HK-2 (cell line): ENCODE measurements around the gene CMBL.
A peak's percentile ranks its signal among the peaks of the same experiment; 100 is the strongest.
"Not testable (repeated sequence)": the region's sequence is repeated elsewhere in the genome, so short reads cannot be mapped to it uniquely, and the experiment has no call there.

Experiments used
- DNase-seq: peaks from one replicate; pipeline ENCODE4 v3.0.0-alpha.2; 2018; ENCODE audit not compliant: unreplicated experiment

Gene CMBL

GRCh38 chr5:10285362-10285761, 22.3 kb downstream of the CMBL start:
- DNase-seq: not testable (repeated sequence)

- peak; percentile 68 for DNase-seq
Observed at GRCh38 chr5:10283927-10284635, 23.6 kb downstream of the CMBL start.

GRCh38 chr5:10279925-10280720, 27.6 kb downstream of the CMBL start:
- no peak for DNase-seq

GRCh38 chr5:10279328-10279727, 28.4 kb downstream of the CMBL start:
- DNase-seq: no peak

- no peak for DNase-seq
Observed at GRCh38 chr5:10278658-10279279, 28.9 kb downstream of the CMBL start.

- no peak for DNase-seq
Observed at GRCh38 chr5:10277773-10278630, 29.7 kb downstream of the CMBL start.

- DNase-seq: no peak
Observed at GRCh38 chr5:10276691-10277090, 31.0 kb downstream of the CMBL start.

- DNase-seq: no peak
Observed at GRCh38 chr5:10275991-10276390, 31.7 kb downstream of the CMBL start.

- no peak for DNase-seq
Observed at GRCh38 chr5:10275460-10275859, 32.2 kb downstream of the CMBL start.

- not testable (repeated sequence) for DNase-seq
Observed at GRCh38 chr5:10272875-10273209, 34.9 kb downstream of the CMBL start.

- DNase-seq: no peak
Observed at GRCh38 chr5:10272053-10272874, 35.4 kb downstream of the CMBL start.

- DNase-seq: no peak
Observed at GRCh38 chr5:10268100-10268499, 39.6 kb downstream of the CMBL start.

GRCh38 chr5:10266839-10267238, 40.9 kb downstream of the CMBL start:
- no peak for DNase-seq

- DNase-seq: no peak
Observed at GRCh38 chr5:10266137-10266536, 41.6 kb downstream of the CMBL start.

GRCh38 chr5:10265245-10266109, 42.2 kb downstream of the CMBL start:
- DNase-seq: no peak

- DNase-seq: no peak
Observed at GRCh38 chr5:10264604-10265003, 43.1 kb downstream of the CMBL start.

- DNase-seq: no peak
Observed at GRCh38 chr5:10262995-10263394, 44.7 kb downstream of the CMBL start.

GRCh38 chr5:10262121-10262774, 45.5 kb downstream of the CMBL start:
- DNase-seq: no peak

- DNase-seq: no peak
Observed at GRCh38 chr5:10261065-10261464, 46.6 kb downstream of the CMBL start.

GRCh38 chr5:10259899-10260298, 47.8 kb downstream of the CMBL start:
- no peak for DNase-seq
